ENCODE results near the gene IL9. TPM values are rescaled to one million over a fixed set of nuclear protein-coding genes. Genes with fewer than 3 reads are reported as not detected.

IL9 gene
- total and polyA plus RNA-seq, 2 of the 13 experiments (the other 11 are each of a cell fraction or from before 2014, with no cell fraction given) = not detected

- TF ChIP-seq MED8 (CRISPR knock-in tag; IDR thresholded peaks at IDR 0.05; ENCODE audit: insufficient replicate concordance) (no peak), ATF7 (IDR thresholded peaks at IDR 0.05) (peak; percentile 52; the same call in 1 of the 2 replicates), ATF7 (CRISPR knock-in tag; IDR thresholded peaks at IDR 0.05) (no peak)
These were observed 32.9 kb downstream of the IL9 start (continued) for GRCh38 chr5:135862744-135863143.

DNA sequence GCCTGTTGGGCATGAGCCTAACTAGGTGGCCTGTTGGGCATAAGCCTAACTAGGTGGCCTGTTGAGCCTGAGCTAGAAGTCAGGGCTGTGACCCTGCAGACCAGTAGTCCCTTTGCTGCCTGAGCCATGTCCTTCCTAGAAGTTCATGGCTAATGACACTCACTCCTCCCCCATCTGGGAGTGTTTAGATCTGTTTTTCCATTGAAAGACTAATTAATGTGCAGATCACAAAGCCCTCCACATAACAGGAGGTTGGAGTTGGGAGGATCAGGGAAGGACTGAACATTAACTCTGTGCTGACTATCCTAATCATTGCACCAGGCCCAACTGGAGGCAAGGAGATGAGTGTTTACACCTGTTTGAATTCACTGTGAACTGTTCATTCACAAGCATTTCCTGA, 33.6 kb downstream of the IL9 start:
- Histone ChIP-seq H3K4me3 (replicated peaks in 1 of 3; ENCODE audit: insufficient read depth in 1 of 3, low read depth in 2 of 3, low read length in 3 of 3) (no peak overlapping the region), H3K4me1 (ENCODE audit: insufficient read depth, low read length) (peaks cover 6% of the 10 kb centered on the region; the same call in 1 of the 2 replicates), H3K4me2 (ENCODE audit: low read depth, low read length) (no peak overlapping the region), H3K79me2 (ENCODE audit: insufficient read depth, low read length) (no peaks in the 10 kb centered on the region), H3K27me3 (ENCODE audit: control insufficient read depth in 1 of 2, insufficient read depth in 2 of 2, low read length in 2 of 2) (no peaks in the 10 kb centered on the region; a peak in 2 of 5 replicates), H3K27ac (ENCODE audit: extremely low read length, insufficient read depth, low read length) (no peak overlapping the region), H3K9me3 (ENCODE audit: low read length) (no peaks in the 10 kb centered on the region), H4K20me1 (ENCODE audit: insufficient read depth, low read length) (no peaks in the 10 kb centered on the region), H2AFZ (ENCODE audit: low read length) (no peak overlapping the region), H3K9ac (ENCODE audit: insufficient read depth, low read depth, low read length) (no peak overlapping the region), H3K36me3 (replicated peaks in 1 of 2; ENCODE audit: control insufficient read depth in 1 of 2, insufficient read depth in 2 of 2, low read length in 2 of 2) (no peaks in the 10 kb centered on the region)
- BruUV-seq (replicated peaks) = no TSS peak
- ChIA-PET CTCF (ENCODE audit: low intra/inter-chr PET ratio, low total read pairs) (no interaction called here), POLR2A (no interaction called here)
- in situ Hi-C loops (cut with HindIII; ENCODE audit: extremely low pct_ligation_motif_present, low pct_unique_long_range_greater_than_20kb) = loop anchor here (25.0 kb wide), 1 partner anchor 550 kb away; no protein-coding TSS in a partner anchor
- no peak for ATAC-seq
- no peak for FAIRE-seq
- intact Hi-C loops (cut with micrococcal nuclease; ENCODE audit: unreplicated experiment) = no loop called here
- TF ChIP-seq CREM (IDR thresholded peaks at IDR 0.05) = no peak
- TF ChIP-seq CREM (CRISPR knock-in tag; IDR thresholded peaks at IDR 0.05) = no peak
- TF ChIP-seq NR2F6 (IDR thresholded peaks at IDR 0.05) = no peak
- TF ChIP-seq NR2F6 (CRISPR knock-in tag; IDR thresholded peaks at IDR 0.05) = no peak
- TF ChIP-seq ZIK1 (CRISPR knock-in tag; IDR thresholded peaks at IDR 0.05; ENCODE audit: borderline replicate concordance, low read depth) = no peak
- TF ChIP-seq, protein P1, sequence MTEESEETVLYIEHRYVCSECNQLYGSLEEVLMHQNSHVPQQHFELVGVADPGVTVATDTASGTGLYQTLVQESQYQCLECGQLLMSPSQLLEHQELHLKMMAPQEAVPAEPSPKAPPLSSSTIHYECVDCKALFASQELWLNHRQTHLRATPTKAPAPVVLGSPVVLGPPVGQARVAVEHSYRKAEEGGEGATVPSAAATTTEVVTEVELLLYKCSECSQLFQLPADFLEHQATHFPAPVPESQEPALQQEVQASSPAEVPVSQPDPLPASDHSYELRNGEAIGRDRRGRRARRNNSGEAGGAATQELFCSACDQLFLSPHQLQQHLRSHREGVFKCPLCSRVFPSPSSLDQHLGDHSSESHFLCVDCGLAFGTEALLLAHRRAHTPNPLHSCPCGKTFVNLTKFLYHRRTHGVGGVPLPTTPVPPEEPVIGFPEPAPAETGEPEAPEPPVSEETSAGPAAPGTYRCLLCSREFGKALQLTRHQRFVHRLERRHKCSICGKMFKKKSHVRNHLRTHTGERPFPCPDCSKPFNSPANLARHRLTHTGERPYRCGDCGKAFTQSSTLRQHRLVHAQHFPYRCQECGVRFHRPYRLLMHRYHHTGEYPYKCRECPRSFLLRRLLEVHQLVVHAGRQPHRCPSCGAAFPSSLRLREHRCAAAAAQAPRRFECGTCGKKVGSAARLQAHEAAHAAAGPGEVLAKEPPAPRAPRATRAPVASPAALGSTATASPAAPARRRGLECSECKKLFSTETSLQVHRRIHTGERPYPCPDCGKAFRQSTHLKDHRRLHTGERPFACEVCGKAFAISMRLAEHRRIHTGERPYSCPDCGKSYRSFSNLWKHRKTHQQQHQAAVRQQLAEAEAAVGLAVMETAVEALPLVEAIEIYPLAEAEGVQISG (CRISPR knock-in tag; IDR thresholded peaks at IDR 0.05) = no peak
- no peak for TF ChIP-seq TARDBP (CRISPR knock-in tag; IDR thresholded peaks at IDR 0.05)
- no peak for DNase-seq (ENCODE audit: low spot score)
